Hematopoietic multipotent progenitor cell treated with erythropoietin and hydrocortisone succinate and interleukin-3 and kit ligand, for 4 days (in vitro differentiated cells): Measurements from ENCODE around the gene SLC25A30.
"Not testable (repeated sequence)": the region's sequence is repeated elsewhere in the genome, so short reads cannot be mapped to it uniquely, and the experiment has no call there.

Experiments
- DNase-seq: peaks from one replicate; pipeline ENCODE4 v3.0.0-alpha.2; 2015

The SLC25A30 gene

GRCh38 chr13:45364876-45365557 lies 53.2 kb downstream of the SLC25A30 start:
- DNase-seq = no peak

DNA sequence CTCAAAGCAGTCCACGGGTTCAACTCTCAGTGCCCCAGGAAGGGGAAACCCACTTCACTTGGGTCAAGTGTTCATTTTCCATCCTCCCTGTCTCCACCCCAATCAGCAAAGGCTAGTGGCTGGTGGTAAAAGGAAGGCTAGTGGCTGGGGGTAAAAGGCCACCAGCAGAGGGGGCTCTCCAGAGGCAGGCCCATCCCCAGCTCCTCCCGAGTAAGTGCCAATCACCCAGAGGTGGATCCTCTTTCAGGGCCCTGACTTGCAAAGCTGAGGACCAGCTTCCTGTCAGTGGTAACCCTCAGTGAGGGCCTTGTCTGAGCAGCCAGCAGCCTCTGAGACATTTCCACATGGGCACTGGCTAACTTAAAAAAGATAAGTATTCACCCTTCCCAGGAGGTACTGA lies 55.2 kb downstream of the SLC25A30 start:
- peak; percentile 73 for DNase-seq

DNA sequence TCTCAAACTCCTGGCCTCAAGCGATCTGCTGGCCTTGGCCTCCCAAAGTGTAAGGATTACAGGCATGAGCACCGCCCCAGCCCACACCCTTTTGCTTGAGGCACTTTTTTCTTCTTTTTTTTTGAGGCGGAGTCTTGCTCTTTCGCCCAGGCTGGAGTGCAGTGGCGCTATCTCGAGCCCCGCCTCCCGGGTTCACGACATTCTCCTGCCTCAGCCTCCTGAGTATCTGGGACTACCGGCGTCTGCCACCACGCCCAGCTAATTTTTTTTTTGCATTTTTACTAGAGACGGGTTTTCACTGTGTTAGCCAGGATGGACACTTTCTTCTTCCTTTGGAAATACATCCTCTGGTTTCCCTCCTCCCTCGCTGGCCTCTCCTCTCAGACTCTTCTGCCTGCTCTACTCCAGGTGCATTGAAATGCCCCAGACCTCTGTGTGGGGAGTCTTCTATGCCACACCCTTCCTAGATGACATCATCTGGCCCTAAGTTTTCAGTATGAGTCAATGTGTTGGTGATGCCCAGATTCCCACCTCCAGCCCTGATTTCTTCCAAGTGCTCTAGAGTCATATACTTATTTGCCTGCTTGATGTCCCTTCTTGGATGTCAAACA lies 56.5 kb downstream of the SLC25A30 start:
- peak; percentile 31 for DNase-seq

DNA sequence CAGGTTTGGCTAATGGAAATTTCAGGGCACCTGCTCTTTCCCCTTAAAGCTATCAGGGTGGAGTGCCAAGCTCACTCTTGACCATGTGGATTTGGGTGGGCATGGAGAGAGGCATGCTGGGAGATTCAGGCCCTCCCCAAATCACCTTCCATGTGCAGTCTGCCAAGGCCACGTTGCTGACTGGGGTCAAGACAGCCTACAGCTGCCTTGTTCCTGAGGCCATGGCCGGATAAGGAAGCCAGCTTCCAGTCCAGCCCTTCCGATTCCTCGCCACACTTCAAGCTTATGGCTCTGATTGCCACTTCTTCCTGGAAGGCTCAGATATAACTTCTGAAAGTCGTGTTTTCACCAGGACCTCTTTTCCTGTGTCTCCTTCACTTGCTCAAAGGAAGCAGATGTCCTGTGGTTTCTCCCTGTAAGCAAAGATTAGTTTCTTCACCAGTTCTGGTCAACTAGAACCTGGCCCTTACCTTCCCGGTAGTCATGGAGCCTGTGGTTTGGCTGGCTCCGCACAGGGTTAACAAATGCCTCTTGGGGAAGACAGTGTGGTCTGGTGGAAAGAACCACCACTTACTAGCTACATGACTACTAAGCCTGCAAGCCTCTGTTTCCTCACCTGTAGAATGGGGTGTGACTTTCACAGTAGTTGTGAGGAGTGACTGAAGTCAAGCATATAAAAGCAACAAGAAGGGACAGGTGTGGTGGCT lies 61.1 kb downstream of the SLC25A30 start:
- DNase-seq = peak; percentile 86

GRCh38 chr13:45353895-45354294 lies 64.3 kb downstream of the SLC25A30 start:
- no peak for DNase-seq

DNA sequence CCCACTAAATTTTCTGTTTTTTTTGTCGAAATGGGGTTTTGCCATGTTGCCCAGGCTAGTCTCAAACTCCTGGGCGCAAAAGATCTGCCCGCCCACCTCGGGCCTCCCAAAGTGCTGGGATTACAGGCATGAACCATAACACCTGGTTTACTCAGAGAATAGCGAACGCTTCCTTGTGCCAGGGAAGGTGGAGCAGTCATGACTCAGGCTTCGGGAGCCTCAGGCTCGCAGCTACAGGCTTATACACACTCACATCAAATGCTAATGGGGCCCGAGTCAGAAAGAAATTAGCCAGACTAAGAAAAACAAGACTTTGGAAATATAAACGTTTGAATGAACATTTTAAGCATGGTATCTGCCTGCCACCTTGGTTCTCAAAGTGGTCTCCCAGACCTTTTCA lies 66.1 kb downstream of the SLC25A30 start:
- DNase-seq = no peak

GRCh38 chr13:45350152-45350551 lies 68.0 kb downstream of the SLC25A30 start:
- DNase-seq = no peak

DNA sequence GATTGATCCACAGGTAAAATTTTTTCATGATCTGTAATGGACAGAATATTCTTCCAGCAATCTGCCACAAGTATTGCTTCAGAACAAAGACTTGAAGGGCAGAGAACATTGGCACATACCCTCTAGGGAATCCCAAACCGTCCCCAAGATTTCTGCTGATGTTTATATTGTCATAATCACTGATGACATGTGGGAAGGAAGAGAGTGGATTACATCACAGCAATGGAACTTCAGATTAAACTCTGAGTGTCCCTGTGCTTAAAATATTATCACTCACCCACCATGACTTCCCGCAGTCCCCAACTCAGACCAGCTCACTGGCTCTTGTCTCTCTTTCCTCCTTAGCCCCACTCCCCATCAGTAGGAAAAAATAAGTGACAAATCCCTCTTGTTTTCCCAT lies 68.7 kb downstream of the SLC25A30 start:
- DNase-seq = no peak

DNA sequence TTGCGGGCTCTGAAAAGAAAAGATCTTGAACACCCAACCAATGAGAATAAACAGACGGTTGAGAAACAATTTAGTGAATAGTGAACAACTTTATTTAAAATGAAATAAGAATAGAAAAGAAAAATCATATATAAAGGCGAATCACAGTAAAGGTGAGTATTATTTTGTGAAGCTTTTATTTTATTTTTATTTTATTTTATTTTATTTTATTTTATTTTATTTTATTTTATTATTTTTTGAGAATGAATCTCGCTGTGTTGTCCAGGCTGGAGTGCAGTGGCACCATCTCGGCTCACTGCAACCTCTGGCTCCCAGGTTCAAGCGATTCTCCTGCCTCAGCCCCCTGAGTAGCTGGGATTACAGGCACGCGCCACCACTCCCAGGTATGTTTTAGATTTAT lies 74.1 kb downstream of the SLC25A30 start:
- not testable (repeated sequence) for DNase-seq
